Stimulated activated CD4-positive, alpha-beta T cell treated with anti-CD3 and anti-CD28 coated beads, Interleukin-12 subunit alpha, Interleukin-12 subunit beta, amount 100 ng/mL, for 24 hours (primary cell): Measurements from ENCODE around the gene NINJ2.

ENCODE experiments used
- DNase-seq, 2 experiments: peaks; one replicate each; pipeline ENCODE4 v3.0.0-alpha.2; 2020; ENCODE audit warnings: low read depth in 2 of 2

NINJ2 gene

GRCh38 chr12:614411-614970 lies 48.8 kb downstream of the NINJ2 start:
- peak in 1 of 2 experiments; percentile 19 for DNase-seq

GRCh38 chr12:613996-614395 lies 49.2 kb downstream of the NINJ2 start:
- DNase-seq, result no peak

- no peak for DNase-seq
Measured at GRCh38 chr12:612886-613285, 50.4 kb downstream of the NINJ2 start.

- no peak for DNase-seq
Measured at GRCh38 chr12:612293-612692, 51.0 kb downstream of the NINJ2 start.

- no peak for DNase-seq
Measured at GRCh38 chr12:611721-612120, 51.5 kb downstream of the NINJ2 start.

- no peak for DNase-seq
Measured at GRCh38 chr12:608921-609320, 54.3 kb downstream of the NINJ2 start.

- DNase-seq, result no peak
Measured at GRCh38 chr12:608413-608812, 54.8 kb downstream of the NINJ2 start.

- DNase-seq, result no peak
Measured at GRCh38 chr12:607541-608001, 55.7 kb downstream of the NINJ2 start.

GRCh38 chr12:604956-605355 lies 58.3 kb downstream of the NINJ2 start:
- no peak for DNase-seq

GRCh38 chr12:602700-603068 lies 60.6 kb downstream of the NINJ2 start:
- DNase-seq, result no peak

- DNase-seq, result no peak
Measured at GRCh38 chr12:601976-602699, 61.1 kb downstream of the NINJ2 start.

GRCh38 chr12:599756-600155 lies 63.5 kb downstream of the NINJ2 start:
- DNase-seq, result no peak

GRCh38 chr12:597926-598568 lies 65.2 kb downstream of the NINJ2 start:
- DNase-seq, result no peak

- no peak for DNase-seq
Measured at GRCh38 chr12:593396-594270, 69.6 kb downstream of the NINJ2 start.

- DNase-seq, result no peak
Measured at GRCh38 chr12:592024-592505, 71.2 kb downstream of the NINJ2 start.

- no peak for DNase-seq
Measured at GRCh38 chr12:591167-592023, 71.8 kb downstream of the NINJ2 start.

- no peak for DNase-seq
Measured at GRCh38 chr12:590206-590750, 73.0 kb downstream of the NINJ2 start.

- DNase-seq, result no peak
Measured at GRCh38 chr12:588646-589045, 74.6 kb downstream of the NINJ2 start.

GRCh38 chr12:588024-588322 lies 75.3 kb downstream of the NINJ2 start:
- DNase-seq, result no peak

- DNase-seq, result no peak
Measured at GRCh38 chr12:587132-588023, 75.9 kb downstream of the NINJ2 start.
